Tibial nerve (tissue), 3 donors: ENCODE measurements around the gene PROX1.

Source experiments
- POLR2A ChIP-seq, 2 donors: fragments of 450-650 bp; IDR thresholded peaks; one replicate each; pipeline ENCODE4 v1.6.1; 2017; ENCODE audit warnings: antibody characterized with exemption in 2 of 2, mild to moderate bottlenecking in 2 of 2, moderate library complexity in 2 of 2
- TF ChIP-seq, protein P1 (sequence below), 5 experiments: fragments of 200-600 bp in 3 of 5; fragments of 450-650 bp in 2 of 5; sonication (generic) in 3 of 5; IDR thresholded peaks; one replicate each; pipeline ENCODE4 v1.5.1; 2016 to 2019; ENCODE audit warnings: antibody characterized with exemption in 5 of 5, mild to moderate bottlenecking in 3 of 5, moderate library complexity in 2 of 5

DNA sequence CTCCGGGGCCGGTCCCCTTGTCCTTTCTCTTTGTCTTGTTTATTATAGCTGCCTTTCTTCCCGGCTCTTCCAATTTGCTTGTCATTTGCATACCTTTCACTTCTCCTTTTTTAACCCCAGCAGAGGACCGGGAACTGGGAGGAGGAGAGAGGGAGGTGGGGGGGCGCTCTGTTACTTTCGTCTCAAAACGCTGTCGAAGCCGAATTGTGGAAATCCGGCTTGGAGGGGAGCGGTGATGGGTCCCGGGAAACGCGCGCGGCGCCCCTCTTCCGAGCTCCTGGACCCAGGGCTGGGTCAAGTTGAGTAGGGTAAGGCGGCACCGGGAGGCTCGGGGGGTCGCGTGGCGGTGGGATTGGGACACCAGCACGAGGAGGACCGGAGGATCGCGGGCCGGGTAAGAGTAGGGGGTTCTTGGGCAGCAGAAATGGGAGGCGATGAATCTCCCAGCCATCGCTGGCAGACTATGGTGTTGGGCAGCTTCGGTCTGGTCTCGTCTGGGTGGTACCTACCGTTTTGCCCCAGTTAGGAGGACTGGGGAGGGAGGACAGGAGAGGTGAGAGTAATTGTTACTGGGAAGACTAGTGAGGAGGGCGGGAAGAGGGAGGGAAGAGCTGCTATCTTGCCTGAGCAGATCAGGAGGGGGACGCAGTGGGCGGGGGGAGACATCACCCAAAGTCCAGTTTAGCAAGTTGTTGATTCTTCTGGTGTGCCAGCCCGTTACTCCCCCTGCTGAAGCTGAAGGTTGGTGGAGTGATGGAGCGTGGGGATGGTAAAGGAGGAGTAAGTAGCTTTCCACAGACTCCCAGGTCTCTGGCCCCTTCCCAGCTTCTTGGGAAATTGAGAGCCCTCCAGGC is 1.5 kb downstream of the PROX1 start:
- TF ChIP-seq, protein P1, sequence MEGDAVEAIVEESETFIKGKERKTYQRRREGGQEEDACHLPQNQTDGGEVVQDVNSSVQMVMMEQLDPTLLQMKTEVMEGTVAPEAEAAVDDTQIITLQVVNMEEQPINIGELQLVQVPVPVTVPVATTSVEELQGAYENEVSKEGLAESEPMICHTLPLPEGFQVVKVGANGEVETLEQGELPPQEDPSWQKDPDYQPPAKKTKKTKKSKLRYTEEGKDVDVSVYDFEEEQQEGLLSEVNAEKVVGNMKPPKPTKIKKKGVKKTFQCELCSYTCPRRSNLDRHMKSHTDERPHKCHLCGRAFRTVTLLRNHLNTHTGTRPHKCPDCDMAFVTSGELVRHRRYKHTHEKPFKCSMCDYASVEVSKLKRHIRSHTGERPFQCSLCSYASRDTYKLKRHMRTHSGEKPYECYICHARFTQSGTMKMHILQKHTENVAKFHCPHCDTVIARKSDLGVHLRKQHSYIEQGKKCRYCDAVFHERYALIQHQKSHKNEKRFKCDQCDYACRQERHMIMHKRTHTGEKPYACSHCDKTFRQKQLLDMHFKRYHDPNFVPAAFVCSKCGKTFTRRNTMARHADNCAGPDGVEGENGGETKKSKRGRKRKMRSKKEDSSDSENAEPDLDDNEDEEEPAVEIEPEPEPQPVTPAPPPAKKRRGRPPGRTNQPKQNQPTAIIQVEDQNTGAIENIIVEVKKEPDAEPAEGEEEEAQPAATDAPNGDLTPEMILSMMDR (IDR thresholded peaks at IDR 0.05), result no peak
- TF ChIP-seq POLR2A (IDR thresholded peaks at IDR 0.05), result no peak
